Measurements from ENCODE around the gene EHD4.
A peak's percentile ranks its signal among the peaks of the same experiment; 100 is the strongest.

Gene EHD4

DNA sequence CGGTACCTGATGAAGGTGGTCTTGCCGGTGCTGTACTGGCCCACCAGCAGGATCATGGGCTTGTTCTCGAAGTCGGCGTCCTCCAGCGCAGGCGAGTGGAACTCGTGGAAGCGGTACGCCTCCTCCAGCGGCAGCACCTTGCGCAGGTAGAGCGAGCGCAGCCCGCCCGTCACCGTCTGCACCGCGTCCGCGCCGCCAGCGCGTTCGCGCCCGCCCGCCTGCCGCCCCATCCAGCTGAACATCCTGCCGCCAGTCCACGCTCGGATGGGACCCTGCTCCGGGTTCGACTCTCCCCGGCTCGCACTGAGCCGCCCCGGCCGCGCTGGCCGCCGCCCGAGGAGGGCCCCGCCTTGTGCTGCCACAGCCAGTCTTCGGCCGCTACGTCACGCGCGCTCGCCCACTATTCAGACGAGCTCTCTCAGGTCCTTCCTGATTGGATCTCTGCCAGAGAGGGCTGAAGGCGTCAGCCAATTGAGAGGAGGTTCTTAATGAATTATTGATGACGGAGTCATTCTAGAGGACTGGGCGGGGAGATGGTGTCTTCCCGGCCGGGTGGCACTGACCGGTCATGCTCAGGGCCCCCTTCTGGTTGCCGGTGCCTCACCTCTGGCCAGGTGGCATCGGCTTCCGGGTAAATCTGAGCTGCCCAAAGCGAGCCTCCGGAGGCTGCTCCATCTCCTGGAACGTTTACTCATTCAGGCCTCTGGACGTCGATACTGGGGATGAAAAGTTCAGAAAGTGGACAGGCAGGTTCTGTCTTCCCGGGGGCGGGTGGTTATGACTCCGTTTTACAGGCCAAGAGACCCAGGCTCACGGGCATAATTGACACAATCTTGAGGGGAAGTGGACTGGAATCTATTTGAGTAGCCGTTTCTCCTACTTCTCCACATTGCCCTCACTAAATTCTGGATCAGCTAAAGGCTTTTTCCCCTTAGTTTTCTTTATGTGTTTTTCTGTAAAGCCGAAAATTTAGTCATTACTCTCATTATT lies at the start of gene EHD4:
Gene EHD4, minus strand, starts transcription at position 305 of the 990 bp plus-strand sequence. Its CDS starts 63 bp downstream, at position 242.
- DNase-seq: peak; percentile 98

DNA sequence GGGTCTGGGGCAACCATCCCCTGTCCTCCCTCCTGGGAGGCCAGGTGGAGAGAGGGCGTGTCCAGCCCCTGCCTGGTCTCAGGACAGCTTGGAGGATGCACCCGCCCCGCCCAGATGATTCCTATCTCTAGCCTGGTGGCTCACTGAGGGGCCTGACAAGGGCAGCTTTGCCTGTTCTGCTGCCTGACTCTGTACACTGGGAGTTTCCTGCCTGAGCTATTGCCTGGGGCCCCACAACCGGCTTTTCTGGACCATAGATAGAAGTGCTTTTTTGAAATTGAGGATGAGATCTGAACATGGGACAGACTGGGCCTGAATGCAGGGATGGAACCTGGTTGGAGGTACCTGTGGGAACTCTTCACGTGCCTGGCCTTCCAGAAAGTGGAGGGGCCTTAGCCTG lies 49.2 kb upstream of the EHD4 start:
- DNase-seq: no peak

DNA sequence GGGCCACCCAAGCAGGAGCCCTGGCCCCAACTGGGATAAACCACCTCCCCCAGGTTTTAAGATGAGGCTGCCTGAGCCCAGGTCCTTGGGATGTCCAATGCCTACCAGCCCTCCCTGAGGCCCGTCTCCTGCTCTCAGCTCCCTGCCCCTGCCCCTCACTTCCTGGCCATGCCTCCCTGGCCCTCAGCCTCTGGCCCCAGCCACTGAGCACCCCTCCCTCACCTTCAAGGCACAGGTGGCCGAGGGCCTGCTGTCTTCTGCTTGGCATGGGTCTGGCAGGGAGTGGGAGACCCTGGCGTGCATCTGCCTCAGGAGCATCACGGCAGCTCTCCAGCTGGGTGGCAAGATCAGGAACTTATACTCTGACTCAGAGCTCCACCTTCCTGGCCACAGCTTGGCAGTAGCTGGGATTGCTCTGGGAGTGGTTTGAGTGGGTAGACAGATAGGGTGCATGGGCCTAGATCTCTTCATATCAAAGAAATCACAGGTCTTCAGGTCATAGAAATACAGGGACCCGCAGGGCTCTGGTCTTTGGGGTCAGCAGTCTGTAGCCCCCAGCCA lies 48.4 kb upstream of the EHD4 start, which contains the start of gene PLA2G4E:
Gene PLA2G4E, minus strand, starts transcription at position 330 of the 561 bp plus-strand sequence. Its CDS starts 12 bp downstream, at position 318.
- no peak for DNase-seq

DNA sequence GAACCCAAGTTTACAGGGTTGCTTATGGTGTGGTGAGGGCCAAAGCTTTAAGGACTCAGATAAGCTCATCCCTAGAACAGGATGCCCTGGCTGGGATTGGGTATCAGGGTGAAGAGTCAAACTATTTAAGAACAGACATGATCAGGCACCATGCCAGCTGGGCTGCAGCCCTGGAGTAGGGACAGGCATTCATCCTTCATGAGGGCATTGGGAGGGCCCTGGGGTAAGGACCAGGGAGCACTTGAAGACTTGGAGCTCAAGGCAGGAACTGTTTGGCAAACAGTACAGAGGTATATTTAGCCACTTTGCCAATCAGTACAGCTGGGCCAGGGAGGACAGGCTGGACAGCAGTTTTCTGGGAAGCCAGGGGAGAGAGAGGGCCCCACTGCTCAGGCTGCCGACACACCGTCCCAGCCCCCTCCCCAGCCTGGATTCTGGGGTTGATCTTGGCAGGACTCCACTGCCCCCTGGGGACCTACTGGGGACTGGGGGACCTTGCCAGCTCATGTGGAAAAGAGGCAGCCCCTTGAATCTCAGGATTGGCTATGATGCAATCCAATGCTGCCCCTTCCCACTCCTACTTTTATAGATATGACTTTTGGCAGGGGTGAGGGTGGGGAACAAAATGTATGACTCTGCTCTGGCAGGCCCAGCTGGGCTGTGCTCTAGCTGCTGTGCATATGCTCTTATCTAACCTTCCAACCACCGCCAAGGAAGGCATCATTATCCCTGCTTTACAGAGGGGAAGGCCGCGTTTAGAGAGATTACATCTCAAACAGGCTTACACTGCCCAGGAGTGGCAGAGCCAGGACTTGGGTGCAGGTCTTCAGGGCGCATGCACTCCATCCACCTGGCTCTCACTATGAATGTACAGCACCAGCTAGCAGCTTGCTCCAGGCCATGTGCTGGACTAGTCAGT lies 46.2 kb upstream of the EHD4 start:
- no peak for DNase-seq

DNA sequence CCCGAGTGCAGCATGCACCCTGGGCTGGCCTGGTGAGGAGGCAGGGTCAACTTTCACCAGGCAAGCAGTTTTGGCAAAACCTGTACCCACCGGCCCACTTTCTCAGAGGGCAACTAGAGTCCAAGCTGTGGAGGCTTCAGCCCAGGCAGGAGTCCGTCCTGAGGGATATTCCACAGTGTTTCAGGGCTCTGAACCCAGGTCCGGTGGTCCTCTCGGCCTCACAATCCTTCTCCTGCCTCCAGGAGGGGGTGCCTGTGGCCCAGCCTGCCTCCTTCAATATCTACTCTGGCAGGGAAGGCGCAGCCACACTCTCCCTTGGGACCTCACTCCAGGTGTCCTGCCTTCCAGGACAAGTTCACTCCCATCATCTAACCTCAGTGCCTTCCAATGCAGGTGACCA lies 44.6 kb upstream of the EHD4 start:
- DNase-seq: no peak

GRCh38 chr15:42014406-42014805 lies 42.0 kb upstream of the EHD4 start:
- DNase-seq: no peak

DNA sequence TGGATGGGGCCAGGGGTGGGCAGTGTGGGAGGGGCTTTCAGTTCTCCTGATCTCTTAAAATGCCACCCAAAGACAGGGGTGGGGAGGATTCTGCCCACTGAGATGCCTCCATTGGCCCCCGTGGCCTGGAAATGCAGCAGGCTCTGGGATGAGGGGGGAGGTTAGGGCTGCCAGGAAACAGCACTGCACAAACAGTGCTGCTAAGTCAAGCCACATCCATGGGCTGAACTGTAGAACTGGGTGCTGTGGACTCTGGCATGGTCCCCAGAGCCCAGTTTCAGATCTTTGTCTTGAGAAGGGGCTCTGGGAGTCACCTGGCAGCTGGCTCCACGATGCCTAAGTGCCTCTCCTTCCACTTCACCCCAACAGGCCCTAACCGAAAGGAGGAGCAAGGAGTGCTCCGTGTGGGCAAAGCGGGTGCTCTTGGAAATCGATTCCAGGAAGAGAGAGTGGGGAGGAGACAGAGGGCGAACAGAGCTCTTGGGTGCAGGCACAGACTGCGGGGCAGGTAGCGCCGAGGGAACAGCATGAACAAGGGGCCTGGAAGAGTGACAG lies 40.6 kb upstream of the EHD4 start:
- no peak for DNase-seq

DNA sequence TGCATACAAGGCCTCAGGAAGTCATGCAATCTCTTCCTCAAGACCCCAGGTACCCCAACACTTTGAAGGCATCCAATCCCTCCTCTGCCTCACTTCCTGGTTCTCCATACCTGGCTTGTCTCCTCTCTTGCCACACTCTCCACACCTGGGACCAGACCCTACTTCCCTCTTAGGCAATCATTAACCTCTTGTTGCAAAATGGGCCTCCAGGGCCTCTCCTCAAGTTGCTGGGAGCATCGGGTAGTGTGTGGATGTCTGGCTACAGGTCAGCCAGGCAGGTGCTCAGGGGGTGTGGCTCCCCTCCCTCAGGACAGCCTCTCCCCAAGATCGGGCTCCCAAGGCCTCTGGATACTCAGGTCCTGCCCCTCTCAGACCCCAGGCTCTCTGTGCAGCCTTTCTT lies 39.9 kb upstream of the EHD4 start:
- no peak for DNase-seq

- peak; percentile 67 for DNase-seq
Measured at GRCh38 chr15:42011074-42011473, 38.7 kb upstream of the EHD4 start.

GRCh38 chr15:42010434-42010833 lies 38.1 kb upstream of the EHD4 start:
- DNase-seq: no peak

GRCh38 chr15:42009474-42009873 lies 37.1 kb upstream of the EHD4 start:
- DNase-seq: no peak

GRCh38 chr15:42009022-42009421 lies 36.7 kb upstream of the EHD4 start:
- DNase-seq: no peak

- no peak for DNase-seq
Measured at GRCh38 chr15:42007386-42007785, 35.0 kb upstream of the EHD4 start.

GRCh38 chr15:42002333-42002732 lies 30.0 kb upstream of the EHD4 start:
- DNase-seq: no peak

- DNase-seq: no peak
Measured at GRCh38 chr15:42001236-42001635, 28.9 kb upstream of the EHD4 start.

GRCh38 chr15:41999290-42000285 lies 27.2 kb upstream of the EHD4 start:
- no peak for DNase-seq

- DNase-seq: no peak
Measured at GRCh38 chr15:41997845-41998244, 25.5 kb upstream of the EHD4 start.

DNA sequence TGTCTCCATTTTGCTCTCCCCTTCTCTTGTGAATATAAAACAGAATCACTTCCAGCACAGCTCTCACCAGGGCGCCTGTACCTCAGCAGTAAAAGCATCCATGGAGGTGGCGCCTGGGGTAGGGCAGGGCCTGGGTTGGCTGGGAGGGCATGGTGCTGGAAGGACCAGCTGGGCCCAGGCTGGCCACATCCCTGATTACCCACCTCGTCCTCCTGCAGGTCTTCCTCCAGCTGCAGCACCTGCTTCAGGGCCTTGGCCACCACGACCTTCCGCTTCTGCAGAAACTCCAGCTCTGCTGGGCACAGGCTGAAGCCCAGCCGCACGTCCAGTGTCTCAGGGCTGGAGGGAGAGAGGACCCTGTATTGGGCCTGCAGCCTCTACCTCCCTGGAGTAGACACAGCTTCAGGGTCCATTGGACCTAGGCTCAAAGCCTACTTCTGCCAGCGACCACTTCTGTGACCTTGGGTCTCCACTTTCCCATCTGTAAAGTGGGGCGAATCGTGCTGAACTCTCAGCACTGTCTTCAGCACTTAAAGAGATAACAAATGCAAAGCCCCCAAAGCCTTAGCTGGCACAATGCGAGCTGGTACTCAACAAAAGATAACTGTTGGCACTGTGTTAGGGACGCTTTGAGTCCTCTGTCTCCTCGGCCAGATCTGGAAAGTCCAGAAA lies 24.7 kb upstream of the EHD4 start:
- no peak for DNase-seq

DNA sequence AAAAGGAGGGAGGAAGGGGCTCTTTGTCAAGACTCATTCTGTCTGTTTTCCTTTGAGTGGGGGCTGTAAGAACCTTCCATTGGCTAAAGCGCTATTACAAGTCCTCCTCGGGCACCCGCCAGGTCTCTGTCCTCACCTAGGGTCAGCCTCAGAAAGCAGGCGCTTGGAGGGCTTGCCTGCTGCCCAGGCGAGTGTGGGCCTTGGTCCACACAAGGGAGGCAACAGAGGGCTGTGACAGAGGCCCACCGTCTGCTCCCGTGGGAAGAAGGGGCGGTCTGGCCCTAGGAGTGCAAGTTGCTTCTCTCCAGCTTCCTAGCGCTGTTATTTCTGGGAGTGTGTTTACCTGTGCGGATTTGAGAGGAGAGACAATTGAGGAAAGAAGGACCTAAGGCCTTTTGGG lies 24.0 kb upstream of the EHD4 start:
- DNase-seq: no peak

DNA sequence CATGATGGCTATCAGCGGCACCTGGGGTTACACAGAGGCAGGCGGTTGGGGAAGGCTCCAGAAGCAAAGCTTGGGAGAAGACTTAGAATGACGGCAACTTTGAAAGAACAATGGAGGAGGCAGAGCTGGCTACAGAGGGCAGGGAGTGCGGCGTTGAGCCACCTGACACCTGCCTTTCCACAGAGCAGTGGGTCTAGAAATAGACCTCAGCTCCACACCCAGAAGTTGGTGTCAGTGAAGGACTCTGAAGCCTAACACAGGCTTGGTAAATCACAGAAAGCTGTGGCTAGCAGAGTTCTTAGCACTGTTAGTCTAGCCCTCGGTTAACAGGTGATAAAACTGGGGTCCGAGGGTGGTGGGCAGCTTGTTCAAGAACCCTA lies 23.1 kb upstream of the EHD4 start:
- no peak for DNase-seq

Measured in NCI-H146 (cell line).